Stimulated activated CD4-positive, alpha-beta T cell treated with anti-CD3 and anti-CD28 coated beads, Interleukin-2, amount 100 ng/mL, for 24 hours (primary cell): ENCODE data around the gene TPM1.

Experiments
- DNase-seq, 2 donors: peaks; one replicate each; pipeline ENCODE4 v3.0.0-alpha.2; 2020

TPM1 gene

DNA sequence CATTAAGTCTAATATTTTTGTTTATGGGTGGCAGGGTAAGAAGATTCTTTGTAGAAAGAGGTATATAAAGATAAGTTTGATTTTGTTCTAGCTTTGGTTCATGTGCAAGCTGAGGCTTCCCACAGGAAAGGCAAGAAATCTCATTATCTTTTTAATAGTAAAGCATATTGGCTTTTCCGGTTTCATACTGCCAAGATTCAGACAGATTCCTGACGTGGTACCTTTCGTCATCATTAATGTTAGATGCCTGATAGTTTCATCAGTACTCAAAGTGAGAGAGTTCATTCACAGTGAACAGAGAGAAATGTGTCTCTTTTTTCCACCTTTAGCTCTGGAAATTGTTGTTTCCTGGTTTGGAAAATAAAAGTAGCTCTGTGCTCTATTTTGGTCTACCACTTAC, 16.5 kb downstream of the TPM1 start:
- DNase-seq, result no peak

DNA sequence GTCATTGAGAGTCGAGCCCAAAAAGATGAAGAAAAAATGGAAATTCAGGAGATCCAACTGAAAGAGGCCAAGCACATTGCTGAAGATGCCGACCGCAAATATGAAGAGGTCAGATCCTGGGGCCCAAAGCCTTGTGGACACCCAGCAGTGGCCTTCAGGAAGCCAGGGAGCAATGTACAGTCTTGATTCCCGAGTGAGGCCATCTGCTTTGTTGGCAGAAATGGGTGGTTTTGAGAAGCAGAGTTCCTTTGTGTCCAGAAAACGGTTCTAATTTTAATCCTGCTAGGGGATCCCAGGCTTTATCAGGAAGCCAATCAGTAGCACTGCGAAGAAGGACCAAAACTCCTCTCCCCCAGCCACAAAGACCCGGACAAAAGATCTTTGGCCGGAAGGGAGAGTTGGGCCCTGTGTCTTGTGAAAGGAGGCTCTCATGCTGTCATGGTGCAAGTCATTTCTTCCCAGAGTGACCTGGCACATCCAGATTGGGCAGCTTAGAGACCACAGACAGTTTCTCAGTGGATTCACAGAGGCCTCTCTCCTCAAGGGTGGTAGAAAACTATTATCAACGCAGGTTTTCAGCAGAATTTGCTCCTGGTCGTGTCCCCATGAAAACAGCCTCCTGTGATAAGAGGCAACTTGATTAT, 17.1 kb downstream of the TPM1 start:
- DNase-seq, result no peak

DNA sequence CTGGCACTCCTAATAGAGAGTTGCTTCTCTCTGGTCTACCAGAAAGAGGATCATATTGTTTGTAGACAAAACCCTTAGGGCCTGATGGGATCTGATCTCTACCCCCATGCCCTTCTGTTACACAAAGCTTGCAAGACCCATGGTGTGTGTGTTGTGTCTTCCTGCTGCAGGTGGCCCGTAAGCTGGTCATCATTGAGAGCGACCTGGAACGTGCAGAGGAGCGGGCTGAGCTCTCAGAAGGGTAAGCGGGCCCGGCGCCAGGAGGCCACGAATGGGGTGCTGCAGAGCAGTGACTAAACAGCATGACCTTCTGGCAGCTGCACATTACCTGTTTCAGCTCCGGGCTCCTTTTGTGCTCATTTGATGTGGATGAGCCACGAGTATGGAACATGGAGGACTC, 18.2 kb downstream of the TPM1 start:
- DNase-seq, result no peak

DNA sequence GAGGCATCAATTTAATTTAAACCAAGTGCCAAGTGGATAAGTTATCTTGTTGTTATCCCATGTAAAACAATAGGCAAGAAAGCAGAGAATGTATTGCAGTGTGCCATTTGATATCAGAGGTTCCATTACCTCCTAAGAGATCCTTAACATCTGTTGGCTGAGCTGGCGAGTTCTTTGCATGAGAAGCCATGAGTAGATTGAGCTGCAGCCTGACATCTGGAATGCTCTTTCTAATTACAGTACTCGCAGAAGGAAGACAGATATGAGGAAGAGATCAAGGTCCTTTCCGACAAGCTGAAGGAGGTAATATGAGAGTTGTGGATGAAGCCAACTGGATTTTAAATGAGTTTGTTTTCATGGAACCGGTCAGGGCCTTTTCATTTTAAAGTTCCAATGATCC, 19.4 kb downstream of the TPM1 start:
- DNase-seq, result no peak

DNA sequence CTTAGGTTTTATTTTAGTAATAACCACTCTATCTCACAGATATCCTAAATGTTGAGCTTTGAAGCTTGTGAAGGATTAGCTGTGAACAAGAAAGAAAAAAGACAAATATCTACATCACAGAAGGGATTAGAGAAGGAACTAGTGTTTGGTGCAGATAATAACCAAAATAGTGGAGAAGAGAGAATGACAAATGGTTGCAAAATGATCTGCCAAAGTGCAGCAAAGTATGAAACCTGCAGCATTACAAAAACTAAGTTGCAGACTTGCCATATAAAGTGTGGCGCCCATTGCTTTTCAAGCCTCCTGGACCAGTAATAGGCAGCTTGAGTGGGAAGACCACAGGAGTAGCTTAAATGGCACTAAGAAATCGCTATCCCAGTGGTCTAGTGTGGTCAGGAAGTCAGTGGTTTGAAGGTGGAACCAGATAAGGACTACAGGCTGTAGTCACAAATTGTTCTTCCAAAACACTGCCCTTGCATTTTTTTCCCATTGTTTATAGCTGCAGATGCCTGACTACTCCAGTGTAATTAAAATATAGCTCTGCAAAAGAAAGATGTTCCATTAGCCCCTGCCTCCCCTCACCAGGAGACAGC, 20.7 kb downstream of the TPM1 start:
- DNase-seq, result no peak

DNA sequence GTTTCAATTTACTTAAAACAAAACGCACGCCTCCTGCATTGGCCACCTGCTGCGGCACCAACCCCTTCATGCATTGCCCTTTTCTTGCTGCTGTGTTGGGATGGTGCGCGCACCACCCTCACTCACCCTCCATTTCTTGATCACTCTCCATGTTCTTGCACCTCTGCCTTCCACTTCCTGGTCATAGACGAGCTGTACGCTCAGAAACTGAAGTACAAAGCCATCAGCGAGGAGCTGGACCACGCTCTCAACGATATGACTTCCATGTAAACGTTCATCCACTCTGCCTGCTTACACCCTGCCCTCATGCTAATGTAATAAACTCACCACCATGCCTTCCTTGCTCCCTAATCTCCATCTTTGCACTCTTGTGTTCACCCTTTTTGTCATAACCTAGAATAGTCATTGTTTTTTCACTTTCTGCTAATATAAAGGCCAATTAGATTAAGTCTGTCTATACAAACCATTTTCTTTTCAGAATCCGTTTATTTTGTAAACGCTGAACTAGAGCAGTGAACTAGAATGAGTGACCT, 21.4 kb downstream of the TPM1 start:
- no peak for DNase-seq

DNA sequence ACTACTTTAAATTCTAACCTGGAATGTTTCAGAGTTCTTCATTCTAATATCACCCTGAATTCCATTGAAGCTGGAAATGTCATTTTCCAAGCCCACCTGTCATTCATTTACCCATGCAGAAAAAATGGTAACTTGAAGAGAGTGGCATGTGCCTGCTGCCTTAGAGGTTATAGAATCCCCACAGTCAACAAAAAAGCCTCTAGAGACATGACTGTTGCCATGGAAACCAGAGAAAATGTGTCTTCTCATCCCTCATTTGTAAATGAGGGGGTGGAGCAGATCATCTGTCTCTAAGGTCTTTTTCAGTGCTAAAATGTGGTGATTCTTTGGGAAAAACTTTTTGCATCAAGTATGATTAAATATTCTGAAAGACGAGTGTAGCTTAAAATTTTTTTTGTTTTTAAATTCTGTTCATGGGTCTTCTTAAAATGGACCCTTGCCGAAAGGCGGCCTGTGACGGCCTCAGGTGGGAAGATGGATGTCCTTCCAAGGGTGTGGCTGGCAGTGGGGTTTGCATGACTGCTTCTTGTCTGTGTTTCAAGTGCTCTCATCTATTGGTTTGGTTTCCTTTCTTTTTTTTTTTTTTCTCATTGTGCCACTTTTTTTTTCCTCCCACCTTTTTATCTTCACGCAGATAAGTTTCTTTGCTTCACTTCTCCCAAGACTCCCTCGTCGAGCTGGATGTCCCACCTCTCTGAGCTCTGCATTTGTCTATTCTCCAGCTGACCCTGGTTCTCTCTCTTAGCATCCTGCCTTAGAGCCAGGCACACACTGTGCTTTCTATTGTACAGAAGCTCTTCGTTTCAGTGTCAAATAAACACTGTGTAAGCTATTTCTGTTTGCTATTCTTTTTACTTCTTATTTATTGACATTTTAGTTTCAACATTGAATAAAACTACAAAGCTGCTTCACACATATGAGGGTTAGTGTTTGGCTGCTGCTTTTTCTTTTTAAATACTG, 23.0 kb downstream of the TPM1 start:
- no peak for DNase-seq

DNA sequence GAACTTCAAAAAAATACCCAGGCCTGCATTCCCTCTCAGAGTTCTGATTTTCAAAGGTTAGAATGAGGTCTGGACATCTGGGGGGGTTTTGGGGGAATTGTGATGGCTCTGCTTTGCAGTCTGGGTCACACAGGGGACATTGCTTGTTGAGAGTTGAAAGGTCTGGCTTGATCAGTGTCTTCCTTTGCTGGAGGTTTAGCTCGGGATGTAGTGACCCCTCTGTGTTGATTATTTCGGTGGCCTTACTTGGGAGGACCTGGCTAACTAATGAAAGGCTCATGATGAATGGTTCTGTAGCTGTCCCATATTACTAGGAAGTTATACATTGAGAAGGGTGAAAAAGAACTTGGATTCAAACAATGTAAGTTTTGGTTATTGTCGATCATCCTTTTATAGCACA, 23.7 kb downstream of the TPM1 start:
- no peak for DNase-seq

DNA sequence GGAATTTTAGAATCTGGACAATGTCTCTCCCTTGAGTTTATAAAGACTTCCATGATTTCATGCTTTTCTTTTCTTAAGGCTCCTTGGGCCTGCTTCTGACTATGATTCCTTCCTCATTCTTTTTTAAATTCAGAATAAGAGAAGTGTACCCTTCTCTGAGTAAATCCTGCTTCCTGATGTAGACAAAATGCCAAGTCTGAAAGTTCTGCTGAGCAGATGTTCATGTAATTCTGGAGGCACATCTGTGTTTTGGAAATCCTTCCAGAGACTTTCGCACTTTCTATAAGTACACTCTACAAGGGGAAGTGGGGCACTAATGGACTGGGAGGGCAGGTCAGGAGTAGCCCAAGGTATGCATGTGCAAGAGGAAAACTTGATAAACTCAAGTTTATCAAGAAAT, 24.8 kb downstream of the TPM1 start:
- no peak for DNase-seq

DNA sequence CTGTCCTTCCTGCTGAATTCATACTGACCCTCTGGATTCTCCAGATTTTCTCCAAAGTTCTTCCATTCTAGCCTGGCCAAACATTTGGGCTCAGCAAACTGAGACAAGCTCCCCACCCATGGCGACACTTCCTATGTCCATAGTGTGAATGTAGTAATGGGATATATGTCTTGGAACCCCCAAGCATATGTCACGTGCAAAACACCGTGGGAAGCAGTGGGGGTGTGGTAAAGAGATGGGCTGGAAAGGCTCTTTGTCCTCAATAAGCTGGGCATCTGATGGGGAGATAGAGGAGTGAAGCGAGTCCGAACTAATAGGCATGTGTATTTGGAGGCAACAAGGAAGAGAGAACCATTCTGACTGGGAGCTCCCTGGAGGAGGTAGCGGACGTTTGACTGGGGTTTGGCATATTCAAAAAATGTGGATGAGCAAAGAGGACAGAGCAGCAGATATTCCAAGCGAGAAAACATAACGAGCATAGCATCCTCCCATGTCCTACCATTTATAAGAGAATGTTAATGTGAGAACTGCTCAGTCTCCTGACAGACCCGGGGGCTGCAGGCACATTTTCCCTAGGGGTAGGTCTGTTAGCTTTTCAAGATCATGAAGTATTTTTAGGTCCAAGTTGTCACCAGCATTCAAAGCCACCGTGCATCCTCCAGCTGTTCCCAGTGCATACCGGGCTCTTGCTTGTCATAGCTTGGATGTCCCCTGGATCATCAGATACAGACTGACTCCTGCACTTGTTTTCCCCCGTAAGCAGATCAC, 25.6 kb downstream of the TPM1 start:
- no peak for DNase-seq

DNA sequence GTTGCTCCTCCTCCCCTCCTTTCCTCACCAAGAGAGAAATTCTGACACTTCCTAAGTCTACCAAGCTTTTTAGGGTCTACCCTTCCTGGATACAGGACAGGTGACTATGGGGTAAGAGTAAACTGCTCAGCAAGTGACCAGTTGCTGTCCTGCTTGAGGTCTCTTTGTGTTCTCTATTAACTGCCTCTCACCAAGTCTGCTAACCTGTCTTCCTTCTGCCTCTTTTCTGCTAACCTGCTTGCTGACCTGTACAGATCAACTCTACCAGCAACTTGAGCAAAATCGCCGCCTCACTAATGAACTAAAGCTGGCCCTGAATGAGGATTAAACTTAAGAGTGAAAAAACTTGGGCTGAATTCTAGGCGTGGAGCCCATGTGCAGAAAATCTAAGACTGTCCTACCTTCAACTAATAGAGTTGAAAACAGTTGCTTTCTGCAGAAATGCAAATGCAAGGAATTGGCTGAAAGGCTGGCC, 27.1 kb downstream of the TPM1 start:
- no peak for DNase-seq

DNA sequence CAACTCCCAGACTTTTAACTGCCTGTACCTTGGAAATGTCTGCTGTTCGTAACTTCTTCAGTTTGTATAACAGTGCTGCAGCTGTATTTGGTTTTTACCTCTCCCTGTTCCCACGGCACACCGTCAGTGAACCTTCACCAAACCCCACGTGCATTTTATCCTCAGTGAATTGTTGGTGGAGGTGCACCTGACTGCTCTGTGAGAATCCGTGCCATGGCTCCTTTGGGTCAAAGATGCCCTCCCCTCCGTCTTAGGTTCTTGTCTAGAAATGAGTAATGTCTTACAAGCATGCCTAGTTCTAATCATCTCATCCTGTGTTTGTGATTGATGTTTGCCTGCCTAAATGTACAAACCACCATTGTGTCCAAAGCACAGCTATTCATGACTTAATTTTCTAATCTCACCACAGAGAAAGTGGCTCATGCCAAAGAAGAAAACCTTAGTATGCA, 28.2 kb downstream of the TPM1 start:
- no peak for DNase-seq

DNA sequence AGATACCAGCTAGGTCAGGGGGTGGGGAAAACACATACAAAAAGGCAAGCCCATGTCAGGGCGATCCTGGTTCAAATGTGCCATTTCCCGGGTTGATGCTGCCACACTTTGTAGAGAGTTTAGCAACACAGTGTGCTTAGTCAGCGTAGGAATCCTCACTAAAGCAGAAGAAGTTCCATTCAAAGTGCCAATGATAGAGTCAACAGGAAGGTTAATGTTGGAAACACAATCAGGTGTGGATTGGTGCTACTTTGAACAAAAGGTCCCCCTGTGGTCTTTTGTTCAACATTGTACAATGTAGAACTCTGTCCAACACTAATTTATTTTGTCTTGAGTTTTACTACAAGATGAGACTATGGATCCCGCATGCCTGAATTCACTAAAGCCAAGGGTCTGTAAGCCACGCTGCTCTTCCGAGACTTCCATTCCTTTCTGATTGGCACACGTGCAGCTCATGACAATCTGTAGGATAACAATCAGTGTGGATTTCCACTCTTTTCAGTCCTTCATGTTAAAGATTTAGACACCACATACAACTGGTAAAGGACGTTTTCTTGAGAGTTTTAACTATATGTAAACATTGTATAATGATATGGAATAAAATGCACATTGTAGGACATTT, 28.9 kb downstream of the TPM1 start:
- no peak for DNase-seq

DNA sequence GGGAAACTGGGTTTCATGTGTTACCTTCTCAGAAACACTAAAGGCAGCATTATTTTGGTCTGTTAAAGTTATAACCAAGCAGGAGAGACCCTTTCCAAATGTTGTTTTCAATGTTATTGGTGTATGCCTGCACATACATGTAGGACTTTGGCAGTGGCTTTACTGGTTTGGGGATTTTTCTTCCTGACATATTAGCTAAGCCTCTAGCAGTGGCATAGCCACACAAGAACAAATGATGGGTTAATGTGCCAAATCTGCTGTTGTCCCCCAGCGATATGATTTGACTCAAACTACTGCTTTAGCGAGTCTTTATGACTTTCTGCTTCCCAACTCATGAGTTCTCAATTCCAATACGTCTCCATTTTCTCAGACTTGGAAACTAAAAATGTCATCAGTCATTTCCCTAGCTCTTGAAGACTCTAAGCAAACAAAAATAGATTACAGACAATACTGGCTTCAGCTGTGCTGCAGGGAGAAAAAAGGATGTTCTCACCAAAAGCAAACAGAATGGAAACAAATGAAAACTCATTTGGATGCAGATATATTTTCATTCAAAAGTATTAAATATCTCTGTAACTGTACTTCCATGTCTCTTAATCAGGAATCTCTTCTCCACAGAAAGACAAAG, 29.6 kb downstream of the TPM1 start:
- no peak for DNase-seq

DNA sequence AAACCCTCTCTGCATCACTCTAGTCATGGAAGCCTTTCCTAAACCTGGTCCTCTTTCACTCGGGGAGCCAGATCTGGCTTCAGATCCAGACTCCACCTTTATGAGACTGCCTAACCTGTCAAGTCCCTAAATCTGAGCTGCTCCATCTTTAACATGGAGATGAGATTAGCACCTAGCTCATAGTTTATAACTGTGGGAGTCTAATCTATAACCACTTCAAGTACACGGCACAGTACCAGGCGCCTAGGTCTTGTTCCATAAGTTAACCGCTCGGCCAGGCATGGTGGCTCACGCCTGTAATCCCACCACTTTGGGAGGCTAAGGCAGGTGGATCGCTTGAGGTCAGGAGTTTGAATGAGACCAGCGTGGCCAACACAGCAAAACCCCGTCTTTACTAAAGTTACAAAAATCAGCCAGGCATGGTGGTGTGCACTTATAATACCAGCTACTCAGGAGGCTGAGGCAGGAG, 30.3 kb downstream of the TPM1 start:
- no peak for DNase-seq

DNA sequence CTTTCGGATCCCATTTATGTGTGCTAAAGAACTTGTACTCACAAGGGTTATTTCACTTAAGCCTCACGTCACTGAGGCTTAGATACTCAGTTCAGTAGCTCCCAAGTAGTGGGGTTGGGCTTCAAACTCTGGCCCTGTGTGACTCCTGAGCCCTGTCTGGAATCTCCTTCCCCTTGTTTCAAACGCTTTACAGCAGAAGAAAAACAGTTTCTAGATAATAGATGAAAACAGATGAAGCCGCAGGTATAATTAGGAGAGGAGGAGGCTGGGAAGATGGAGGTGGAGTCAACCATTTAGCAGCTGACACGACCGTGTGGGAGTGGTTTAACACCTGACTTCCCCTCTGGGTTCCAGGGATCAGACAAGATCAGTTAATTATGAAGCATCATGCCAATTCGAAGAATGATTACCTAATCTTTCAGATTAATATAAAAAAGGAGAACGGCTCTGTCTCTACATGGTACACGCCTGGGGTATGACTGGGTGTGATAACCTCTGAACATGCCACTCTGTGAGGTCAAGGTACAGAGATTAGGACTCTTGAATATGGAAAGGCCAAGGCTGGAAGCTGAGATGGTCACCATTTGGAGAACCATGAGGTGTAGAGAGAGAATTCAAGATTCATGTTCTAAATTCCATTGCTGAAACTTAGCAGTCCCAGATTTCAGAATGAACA, 31.1 kb downstream of the TPM1 start:
- no peak for DNase-seq

DNA sequence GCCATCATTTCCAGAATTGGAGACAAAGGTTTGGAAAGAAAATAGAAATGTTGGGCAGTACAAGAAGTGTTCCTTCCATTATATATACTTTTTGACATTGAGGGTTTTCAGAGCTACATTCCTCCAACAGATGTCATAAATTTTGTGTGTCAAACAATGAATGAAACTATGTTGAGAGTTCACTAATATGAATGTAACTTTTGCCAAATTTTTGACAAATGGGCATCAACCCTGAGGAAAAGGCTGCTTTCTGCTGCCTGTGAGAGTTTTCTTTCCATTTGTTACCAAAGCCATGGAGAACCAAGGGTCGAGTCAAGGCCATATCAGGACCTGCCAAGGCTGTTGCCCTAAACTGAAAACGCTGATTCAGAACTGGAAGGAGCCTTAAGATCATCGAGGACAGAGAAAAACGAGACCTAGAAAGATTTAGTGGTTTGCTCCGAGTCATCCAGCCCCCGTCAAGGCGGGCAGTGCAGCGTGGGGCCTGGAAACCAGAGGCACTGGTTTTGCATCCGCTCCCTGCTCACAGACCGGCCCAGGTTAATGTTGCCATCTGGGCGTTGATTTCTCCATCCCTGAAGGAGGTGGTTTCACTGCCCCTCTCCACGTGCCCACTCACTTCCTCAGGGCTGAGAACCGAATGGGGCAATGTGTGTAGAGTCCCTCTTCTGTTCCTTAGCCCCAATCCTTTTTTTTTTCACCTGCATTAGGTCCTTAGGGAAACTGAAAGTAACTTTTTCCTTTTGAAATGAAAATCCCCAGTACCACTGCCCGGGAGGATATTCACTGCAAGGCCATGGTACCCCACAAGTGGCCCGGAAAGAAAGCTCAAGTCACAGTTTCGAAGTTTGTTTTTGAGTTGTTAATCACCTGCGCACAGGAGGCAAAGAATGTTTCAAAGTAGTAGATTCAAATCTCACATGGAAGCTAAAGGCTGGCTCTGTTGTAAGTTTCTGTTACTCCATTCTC, 32.8 kb downstream of the TPM1 start:
- no peak for DNase-seq

DNA sequence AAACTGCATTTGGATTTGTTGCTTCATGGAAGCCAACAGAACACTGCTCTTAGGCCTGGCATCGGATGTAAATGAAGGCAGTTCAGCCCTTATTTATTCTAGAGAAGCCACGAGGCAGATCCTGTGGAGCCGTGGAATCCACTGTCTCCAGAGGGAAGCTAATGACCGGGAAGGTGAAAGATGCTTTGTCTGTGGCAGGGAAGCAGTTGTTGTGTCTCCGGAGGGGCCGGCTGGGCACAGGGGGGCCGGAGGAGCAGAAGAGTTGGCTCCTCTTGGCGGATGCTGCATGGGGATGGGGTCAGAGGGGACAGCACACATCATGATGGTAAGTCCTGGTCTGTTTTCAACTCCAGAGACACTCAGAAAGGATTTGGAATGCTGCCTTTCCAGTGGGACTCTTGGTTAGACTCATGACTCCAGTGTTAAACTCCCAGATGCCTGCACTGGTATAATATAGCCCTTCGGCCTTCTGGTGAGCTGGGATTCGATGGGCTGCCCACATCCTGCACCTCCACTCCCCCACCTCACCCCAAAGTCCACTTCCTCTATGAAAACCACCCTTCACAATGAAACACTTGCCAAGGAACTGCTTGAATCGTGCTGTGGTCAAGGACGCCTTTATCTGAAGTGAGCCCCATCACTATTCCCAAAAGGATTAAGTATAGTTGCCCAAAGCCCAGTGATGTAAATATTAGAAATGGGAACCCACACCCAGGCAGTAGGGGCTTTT, 33.6 kb downstream of the TPM1 start:
- no peak for DNase-seq

DNA sequence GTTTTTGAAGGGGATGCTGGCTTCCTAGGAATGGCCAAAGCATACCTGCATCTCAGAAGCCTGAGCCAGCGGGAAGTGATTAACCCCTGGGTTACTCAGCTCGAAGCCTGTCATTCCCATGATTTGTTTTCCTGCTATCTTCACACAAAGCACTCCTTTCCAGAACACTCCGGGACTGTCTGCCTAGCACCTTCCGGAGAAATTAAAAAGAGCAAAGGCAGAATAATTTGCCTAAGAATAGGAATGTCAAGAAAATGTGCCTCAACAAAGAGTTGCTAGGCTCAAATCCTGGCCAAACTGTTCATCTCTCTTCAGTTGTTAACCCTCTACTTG, 34.1 kb downstream of the TPM1 start:
- no peak for DNase-seq
